Stimulated activated CD8-positive, alpha-beta memory T cell treated with anti-CD3 and anti-CD28 coated beads, Interleukin-15, amount 100 ng/mL, for 24 hours (primary cell): Measurements from ENCODE around the gene ADCK2.
A peak's percentile ranks its signal among the peaks of the same experiment; 100 is the strongest.
"Not testable (repeated sequence)": the region's sequence is repeated elsewhere in the genome, so short reads cannot be mapped to it uniquely, and the experiment has no call there.

ENCODE experiments used
- DNase-seq: peaks from one replicate; pipeline ENCODE4 v3.0.0-alpha.2; 2020; ENCODE audit warnings: low read depth

ADCK2 gene

DNA sequence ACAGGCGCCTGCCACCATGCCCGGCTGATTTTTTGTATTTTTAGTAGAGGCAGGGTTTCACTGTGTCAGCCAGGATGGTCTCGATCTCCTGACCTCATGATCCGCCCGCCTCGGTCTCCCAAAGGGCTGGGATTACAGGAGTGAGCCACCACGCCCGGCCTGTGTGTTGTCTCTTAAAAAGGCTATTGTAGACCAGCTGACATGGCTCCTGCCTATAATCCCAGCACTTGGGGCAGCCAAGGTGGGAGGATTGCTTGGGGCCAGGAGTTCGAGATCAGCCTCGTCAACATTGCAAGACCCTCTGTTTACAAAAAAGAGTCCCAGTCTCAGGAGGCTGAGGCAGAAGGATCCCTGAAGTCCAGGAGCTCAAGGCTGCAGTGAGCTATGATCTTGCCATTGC, 21.1 kb downstream of the ADCK2 start:
- not testable (repeated sequence) for DNase-seq

DNA sequence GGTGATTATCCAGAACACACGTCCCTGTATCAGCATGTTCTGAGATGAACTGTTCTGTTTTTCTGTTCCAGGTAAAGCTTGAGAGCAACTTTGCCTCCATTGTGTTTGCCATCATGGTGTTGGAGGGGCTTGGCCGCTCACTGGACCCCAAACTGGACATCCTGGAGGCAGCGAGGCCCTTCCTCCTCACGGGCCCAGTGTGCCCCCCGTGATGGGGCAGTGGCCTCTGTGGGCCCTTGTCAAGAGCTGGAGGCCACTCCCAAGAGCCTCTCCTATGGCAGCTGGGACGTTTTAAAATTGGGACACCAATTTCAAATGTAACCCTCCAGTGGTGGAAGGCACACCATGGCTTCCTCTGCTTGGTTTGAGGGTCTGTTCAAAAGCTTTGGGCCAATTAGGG, 21.8 kb downstream of the ADCK2 start:
- DNase-seq: no peak

DNA sequence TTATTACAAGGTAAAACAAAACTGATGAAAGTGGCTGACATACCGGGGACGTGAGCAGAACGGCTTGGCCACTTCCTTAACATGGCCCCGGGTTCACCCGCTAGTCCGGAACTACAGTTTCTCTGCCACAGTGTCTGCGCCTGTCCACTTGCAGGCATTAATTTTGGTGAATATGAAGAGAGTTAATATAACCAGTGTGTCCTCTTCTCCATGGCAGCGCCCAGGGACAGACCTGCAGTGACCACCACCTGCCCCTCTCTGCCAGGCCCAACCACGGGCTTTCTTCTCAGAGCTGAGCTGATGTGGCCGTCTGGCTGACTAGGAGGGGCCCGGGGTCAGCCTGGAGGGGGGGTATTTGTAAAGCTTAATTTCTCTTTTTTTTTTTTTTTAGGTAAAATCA, 22.6 kb downstream of the ADCK2 start:
- DNase-seq: no peak

DNA sequence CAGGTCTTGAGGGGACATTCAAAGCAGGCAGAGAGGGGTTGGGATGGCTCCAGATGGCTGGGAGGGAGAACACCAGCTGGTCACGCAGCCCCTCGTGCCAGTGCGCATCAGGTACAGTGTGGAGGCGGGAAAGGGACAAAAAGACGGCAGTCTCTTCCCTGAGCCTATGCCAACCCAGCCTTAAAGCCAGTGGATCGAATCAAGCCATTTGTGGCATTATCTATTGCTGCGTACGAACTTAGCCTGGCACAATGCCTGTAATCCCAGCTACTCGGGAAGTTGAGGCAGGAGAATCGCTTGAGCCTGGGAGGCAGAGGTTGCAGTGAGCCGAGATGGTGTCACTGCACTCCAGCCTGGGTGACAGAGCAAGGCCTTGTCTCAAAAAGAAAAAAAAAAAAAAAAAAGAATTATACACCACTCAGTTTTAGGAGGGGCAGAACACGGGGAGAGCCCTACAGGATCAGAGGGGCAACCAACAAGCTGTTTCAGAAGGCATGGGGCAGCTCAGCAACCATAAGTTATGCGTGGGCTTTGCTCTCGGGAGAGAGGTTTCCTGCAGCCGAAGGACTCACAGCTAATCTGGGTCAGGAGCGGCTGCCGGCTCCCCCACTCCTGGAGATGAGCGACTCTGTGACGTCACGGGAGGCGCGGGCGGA, 23.4 kb downstream of the ADCK2 start:
- DNase-seq: peak; percentile 87

DNA sequence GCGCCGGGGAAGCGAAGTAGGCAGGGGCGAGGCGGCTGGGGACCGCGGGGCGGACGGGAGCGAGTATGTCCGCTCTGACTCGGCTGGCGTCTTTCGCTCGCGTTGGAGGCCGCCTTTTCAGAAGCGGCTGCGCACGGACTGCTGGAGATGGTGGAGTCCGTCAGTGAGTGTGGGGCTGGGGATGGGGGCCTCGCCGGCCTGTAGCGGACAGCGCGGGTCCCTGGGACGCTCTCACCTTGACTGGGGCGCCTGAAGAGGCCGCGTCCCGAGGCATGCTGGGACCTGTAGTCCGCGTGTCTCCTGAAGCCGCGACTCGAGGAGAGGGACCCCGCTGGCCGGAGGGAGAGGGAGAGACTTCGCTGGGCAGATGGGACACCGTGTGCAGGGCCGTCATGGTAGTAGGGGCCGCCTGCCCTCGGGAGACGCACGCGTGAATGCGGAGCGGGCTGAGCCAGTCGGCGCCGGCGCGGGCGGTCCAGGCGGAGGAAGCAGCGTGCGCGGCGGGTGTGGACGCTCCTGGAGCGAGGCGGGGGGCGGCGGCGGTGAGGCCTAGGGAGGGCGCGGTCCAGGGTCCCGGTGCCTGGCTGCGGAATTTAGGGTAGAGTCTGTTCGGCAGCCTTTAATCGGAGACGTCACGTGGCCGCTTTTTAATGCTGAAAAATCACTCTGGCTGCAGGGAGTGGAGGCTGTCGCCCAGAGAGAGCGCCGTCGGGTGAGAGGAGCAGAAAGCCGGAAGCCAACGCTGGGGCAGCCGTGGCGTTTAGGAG, 24.1 kb downstream of the ADCK2 start, which contains the start of gene NDUFB2:
Gene NDUFB2, plus strand, starts transcription at position 29 of the 767 bp plus-strand sequence. Its CDS starts 37 bp downstream, at position 66.
- DNase-seq: peak; percentile 59

DNA sequence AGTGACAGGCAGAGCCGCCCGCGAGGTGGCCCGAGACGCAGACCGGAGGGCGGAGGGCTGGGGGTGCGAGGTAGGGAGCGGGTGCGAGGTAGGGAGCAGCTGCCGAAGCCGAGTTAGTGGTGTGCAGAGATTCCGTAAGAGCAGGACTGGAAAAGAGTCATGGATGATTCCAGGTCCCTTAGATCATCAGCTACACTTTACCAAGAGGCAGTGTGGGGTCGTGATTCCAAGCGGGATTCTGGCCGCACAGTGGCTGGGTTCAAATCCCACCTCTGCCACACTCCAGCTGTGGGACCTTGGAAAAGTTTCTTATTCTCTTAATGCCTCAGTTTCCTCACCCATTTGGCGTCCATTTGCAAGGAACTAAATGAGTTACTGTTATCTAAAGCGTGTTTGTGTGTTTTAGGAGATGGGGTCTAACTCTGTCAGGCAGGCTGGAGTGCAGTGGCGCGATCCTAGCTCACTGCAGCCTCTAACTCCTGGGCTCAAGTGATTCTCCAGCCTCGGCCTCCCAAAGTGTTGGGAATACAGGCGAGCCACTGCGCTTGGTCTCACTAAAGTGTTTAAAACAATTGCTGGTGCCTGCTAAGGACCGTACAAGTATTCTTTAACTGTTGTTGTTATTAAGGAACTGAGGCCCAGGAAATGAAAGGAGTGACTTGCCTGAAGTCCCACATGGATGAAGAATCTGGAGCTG, 24.9 kb downstream of the ADCK2 start:
- DNase-seq: no peak

DNA sequence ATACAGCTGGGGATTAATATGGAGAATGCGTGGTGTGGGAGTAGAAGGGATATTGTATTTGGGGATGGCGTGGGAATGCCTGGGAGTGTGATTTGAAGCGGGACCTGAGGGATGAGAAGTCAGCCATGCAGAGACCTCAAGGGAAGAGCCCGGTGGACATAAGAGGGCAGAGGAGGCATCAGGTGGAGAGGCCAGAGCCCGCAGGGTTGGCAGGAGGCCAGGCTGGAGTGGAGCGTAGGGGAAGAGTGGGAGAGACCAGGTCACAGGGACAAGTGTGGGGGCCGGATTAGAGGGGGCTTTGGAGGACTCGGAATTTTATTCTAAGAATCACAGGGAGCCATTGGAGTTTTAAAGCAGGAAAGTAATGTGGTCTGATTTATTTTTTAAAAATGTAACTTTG, 25.7 kb downstream of the ADCK2 start:
- DNase-seq: no peak

DNA sequence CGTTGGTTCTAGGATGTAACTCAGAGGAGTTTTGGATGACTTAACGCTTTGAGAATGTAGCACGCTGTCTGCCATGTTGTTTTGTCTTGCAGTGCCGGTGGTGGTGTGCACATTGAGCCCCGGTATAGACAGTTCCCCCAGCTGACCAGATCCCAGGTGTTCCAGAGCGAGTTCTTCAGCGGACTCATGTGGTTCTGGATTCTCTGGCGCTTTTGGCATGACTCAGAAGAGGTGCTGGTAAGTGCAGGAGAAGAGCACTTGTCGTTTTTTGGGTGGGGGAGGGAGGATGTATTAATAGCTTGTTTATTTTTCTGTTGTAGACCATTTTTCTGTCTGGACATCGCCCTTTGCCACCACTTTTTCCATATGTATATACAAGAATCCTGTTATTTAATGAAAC, 30.0 kb downstream of the ADCK2 start:
- no peak for DNase-seq

DNA sequence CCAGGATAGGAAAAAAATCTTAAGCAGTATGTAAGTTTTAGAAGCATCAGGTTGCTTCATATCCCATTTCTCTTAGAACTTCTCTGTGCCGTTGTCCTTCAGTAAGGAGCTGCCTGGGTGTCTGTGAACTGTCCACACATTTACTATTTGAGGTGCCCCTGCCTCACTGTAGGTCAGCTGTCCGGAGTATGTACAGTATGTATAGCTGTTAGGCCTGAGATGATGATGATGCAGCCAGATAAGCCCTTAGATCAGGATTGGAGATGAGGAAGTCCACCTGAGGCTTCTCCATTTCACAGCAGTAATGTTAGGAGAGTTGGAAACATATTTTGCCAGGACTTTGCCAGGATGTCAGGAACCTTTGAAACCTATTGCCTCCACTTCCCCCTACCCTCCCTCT, 31.5 kb downstream of the ADCK2 start:
- DNase-seq: no peak

DNA sequence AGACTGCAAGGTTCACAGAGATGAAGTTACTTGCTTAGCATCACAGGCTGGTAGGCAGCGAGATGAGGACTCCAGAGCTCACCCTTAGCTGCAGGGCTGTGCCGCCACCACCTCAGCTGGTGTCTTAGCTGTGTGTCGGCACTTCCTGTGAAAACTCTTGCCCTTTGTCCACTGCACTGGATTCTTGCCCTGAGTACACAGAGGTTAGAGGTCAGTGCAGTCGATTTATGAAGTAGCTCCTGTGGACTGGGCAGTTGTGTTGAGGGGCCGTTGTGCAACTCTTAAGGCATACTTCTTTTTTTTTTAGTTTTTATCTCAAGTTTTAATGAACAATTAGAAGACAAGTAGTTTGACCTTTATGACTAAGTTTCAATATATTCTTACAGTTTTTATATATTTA, 34.4 kb downstream of the ADCK2 start:
- DNase-seq: no peak

DNA sequence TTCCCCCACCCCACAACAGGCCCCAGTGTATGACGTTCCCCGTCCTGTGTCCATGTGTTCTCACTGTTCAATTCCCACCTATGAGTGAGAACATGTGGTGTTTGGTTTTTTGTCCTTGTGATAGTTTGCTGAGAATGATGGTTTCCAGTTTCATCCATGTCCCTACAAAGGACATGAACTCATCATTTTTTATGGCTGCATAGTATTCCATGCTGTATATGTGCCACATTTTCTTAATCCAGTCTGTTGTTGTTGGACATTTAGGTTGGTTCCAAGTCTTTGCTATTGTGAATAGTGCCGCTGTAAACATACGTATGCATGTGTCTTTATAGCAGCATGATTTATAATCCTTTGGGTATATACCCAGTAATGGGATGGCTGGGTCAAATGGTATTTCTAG, 36.0 kb downstream of the ADCK2 start:
- DNase-seq: not testable (repeated sequence)

DNA sequence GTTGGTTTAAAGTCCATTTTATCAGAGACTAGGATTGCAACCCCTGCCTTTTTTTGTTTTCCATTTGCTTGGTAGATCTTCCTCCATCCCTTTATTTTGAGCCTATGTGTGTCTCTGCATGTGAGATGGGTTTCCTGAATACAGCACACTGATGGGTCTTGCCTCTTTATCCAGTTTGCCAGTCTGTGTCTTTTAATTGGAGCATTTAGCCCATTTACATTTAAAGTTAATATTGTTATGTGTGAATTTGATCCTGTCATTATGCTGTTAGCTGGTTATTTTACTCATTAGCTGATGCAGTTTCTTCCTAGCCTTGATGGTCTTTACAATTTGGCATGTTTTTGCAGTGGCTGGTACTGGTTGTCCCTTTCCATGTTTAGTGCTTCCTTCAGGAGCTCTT, 39.6 kb downstream of the ADCK2 start:
- DNase-seq: not testable (repeated sequence)

DNA sequence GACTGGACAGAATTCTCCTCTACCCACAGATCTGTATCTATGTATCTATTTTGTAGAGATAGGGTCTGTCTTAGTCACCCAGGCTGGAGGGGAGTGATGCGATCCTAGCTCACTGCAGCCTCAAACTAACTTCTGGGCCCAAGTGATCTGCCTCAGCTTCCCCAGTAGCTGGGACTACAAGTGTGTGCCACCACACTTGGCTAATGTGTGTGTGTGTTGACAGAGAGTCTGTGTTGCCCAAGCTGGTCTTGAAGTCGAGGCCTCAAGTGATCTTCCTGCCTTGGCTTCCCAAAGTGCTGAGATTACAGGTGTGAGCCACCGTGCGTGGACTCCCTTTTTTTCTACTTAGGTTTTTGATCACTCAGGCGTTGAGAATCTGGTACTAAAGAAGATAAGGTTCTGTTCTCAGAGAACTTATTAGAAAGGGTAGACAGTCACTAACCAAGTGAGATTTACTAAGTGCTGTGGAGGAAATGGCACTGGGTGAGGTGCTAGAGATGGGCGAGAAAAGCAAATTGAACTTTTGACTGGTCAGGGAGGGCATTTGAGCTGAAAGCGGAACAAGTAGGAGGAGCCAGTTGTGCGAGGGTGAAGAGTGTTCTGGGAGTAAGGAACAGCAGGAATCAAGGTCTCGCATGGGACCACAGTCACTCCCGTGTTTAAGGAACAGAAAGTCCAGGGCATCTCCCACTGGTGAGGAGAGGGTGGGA, 41.7 kb downstream of the ADCK2 start:
- no peak for DNase-seq

DNA sequence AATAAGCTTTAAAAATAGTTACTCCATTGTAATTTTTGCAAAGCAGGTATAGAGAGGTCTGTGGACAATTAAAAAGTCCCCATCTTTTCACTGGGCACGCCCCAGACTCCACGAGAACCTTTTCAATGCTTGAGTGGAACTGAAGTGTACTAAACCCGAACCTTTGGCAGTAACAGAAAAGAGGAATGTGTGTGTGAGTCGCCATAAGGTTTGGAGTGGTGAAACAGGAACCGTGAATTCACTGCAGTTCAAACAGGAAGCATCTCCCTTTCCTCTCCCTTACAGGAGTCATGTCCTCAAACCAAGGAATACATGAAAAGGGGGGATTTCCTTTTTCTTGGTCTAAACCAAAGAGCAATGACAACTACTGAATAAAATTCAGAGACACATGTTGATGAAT, 47.0 kb downstream of the ADCK2 start:
- DNase-seq: no peak

DNA sequence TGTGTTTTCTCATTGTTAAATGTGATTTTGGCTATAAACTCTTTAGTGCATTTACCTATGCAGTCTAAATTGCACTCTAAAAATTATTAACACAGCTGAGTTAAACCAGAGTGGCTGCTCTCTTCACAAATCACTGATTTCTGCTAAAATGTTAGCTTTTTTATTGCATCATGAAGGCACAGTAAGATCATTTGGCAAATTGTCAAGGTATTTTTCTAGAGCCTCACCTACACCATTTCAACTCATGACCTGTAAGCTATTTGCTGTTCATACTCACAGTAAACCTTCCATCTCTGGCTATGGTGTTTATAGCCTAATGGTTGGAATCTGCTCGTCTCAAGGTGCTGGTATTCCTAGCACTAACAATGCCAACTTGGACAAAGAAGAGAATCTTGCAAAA, 49.5 kb downstream of the ADCK2 start:
- DNase-seq: no peak

DNA sequence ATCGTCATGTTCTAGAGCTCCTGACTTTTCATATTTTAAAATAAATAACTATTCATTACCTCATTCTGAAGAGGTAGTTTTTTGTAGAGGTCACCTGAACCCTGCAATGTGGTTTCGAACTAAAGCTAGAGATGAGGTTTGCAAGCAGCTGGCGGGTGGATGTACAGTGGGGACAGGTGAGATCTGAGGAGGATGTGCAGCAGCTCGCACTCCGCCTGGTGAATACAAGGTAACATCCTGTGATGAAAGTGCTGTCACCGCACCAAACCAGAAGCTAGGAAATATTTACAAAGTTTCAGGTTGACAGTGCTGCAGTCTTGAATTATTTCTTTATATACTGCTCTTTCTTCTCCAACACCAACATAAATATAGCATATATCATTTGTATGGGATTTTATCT, 50.3 kb downstream of the ADCK2 start:
- no peak for DNase-seq

DNA sequence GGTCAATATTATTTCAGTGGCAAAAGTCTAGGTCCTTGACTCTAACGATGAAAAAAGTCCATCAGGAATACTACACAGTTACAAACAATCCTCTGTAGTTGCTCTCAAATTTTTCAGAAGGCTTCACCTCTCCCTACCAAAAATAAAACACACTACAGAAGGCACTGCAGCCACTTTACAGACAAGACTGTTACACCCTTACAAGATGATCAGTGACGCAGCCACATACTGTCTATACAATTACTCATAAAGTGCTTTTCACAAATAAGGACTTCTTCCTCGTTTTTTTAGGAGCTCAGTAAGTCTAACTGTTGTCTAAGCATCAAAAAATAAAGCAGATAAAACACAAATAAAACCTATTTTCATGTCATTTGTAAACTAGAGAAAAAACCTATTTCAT, 50.8 kb downstream of the ADCK2 start:
- no peak for DNase-seq

DNA sequence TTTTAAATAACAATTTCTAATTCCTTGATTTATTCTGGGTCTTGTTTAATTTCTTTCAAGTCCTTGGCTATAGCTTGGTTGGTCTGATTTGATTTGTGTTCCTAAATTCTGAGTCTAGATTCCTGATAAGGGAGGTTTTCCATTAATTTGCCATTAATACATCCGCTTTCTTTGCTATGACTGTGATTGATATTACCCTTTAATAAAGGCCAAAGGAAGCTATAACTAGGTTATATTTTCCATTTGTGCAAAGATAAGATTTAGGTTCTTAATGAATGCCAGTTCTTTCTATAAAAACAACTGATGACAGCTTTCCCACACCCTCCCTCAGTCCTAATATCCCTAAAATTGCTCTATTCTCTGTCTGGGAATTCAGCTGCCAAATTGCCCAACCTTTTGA, 52.0 kb downstream of the ADCK2 start:
- DNase-seq: no peak

DNA sequence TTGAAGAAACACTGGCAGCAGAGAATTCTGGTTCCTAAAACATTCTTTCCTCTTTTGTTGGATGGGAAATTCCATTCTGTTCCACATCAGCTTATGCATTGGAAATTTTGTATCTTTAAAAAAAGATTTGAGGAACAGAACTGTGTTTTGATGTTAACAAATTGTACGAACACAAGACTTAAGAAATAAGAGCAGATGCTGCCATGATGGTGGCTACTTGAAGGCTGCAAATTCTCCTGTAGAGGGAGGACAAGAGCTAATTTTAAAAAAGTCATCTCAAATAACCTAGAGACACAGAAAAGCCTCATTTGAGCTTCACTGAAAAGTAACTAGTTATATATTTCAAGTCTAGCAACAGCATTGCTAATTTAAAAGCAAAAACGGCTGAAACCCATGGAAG, 53.5 kb downstream of the ADCK2 start:
- DNase-seq: no peak

DNA sequence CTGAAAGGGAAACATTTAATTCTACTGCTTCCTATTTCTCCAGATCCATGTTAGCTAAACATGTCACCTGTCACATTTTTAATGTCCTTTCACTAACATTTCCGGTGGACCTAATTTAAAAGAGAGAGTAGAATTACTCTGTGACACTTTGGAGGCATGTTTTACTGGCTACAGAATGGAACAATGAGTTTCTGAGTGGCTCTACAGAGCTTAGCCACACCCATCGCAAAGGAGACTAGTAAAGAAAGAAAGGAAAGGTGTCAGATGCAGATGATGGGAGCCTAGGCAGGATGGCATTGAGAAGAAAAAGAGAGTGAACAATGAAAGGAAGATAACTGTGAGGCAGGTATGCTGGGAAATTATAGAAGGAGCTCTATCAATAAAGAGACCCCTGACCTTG, 59.7 kb downstream of the ADCK2 start:
- DNase-seq: no peak

DNA sequence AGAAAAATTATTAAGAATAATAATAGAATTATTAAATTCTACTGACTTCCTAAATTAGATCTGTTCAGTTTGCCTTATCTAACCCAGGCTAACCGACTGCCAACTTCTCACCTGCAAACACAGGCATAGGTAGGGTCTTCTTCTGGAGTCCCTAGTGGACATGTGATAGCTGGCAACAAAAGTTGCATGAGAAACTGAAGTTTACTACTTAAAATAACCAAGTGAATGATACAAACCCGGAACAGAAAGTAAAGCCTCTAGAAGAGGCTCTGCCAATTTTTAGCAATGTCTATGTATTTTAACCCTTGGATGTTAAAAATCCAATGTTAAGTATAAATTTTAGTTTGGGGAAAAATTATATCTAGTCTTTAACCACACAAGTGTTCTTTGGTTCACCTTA, 61.4 kb downstream of the ADCK2 start:
- no peak for DNase-seq

DNA sequence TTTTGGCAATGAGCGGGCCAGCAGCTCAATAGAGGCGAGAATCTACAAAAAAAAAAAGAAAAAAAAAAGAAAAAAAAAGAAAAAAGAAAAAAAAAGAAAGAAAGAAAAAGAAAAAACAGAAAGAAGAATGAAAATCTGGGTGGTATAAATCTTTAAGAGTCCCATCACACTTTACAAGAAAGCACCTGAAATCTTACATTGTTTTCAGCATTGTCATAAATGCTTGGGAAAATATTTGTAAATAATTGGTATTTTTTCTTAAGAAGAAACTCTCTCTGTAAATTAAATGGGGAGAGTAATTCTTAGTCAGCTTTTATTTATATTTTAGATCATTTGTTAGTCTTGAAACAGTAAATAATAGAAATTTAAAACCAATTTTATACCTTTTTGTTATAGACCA, 62.0 kb downstream of the ADCK2 start:
- DNase-seq: no peak

DNA sequence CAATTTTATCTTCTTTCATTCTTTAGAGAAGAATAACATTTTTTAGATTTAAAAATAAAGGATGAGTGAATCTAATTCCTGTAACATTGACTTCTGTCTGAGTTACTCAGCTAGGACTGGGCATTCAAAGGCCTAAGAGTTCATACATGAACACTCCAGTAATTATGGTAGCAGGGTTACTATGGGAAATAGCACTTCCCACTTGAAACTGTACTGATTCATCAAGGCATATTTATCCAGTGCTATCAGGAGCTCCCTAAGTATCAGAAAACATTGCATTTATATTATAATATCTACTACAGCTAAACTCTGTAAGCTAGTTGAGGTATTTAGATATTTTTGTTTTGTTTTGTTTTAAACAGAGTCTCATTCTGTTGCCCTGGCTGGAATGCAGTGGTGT, 65.5 kb downstream of the ADCK2 start:
- DNase-seq: no peak
